WTC11 (cell line): ENCODE data around the gene CA5A. TPM values are rescaled to one million over a fixed set of nuclear protein-coding genes. Genes with fewer than 3 reads are reported as not detected.
"Not testable (repeated sequence)": the region's sequence is repeated elsewhere in the genome, so short reads cannot be mapped to it uniquely, and the experiment has no call there.

Experiments
- ATAC-seq: fragments of 200-7000 bp; cut with Tn5 transposase; 2 replicates; pipeline ENCODE4 v1.10.0; 2021; ENCODE audit warnings: mild to moderate bottlenecking, moderate library complexity
- CTCF ChIA-PET: fragments of 300-600 bp; sonication (Branson Sonifier 250); formaldehyde crosslinking; loops from one replicate; lab custom pipeline; 2021; ENCODE audit warnings: antibody characterized with exemption; lab: Charles Lee
- POLR2A ChIA-PET: fragments of 350-600 bp; sonication (Branson Sonifier 250); formaldehyde crosslinking; loops from one replicate; lab custom pipeline; 2021; ENCODE audit warnings: antibody characterized with exemption; lab: Charles Lee
- DNase-seq: peaks from one replicate; pipeline ENCODE4 v3.0.0; 2021; ENCODE audit warnings: low spot score
- H3K27ac Mint-ChIP-seq: 2 replicates; pipeline ENCODE4 v1.8.0; 2021; ENCODE audit warnings: mixed read lengths
- H3K27me3 Mint-ChIP-seq: 2 replicates; pipeline ENCODE4 v1.8.0; 2021; ENCODE audit warnings: low read depth, mild to moderate bottlenecking, moderate library complexity, mixed read lengths
- H3K36me3 Mint-ChIP-seq: 2 replicates; pipeline ENCODE4 v1.8.0; 2021; ENCODE audit warnings: mixed read lengths
- H3K4me1 Mint-ChIP-seq: 2 replicates; pipeline ENCODE4 v1.8.0; 2022; ENCODE audit warnings: mixed read lengths
- H3K4me3 Mint-ChIP-seq: 2 replicates; pipeline ENCODE4 v1.8.0; 2021; ENCODE audit warnings: mild to moderate bottlenecking, moderate library complexity, mixed read lengths
- H3K9me3 Mint-ChIP-seq: 2 replicates; pipeline ENCODE4 v1.8.0; 2021; ENCODE audit warnings: mixed read lengths
- ATF1 ChIP-seq: sonication (generic); formaldehyde crosslinking; IDR thresholded peaks from 2 replicates; pipeline ENCODE4 v1.8.1; 2023; ENCODE audit warnings: mild to moderate bottlenecking, moderate library complexity, missing genetic modification reagents
- CREM ChIP-seq: sonication (generic); formaldehyde crosslinking; IDR thresholded peaks from 2 replicates; pipeline ENCODE4 v1.8.1; 2022; ENCODE audit warnings: mild to moderate bottlenecking, missing genetic modification reagents, moderate library complexity
- ELF4 ChIP-seq: sonication (generic); formaldehyde crosslinking; IDR thresholded peaks from 2 replicates; pipeline ENCODE4 v1.8.1; 2022; ENCODE audit warnings: low read depth, mild to moderate bottlenecking, moderate library complexity, missing genetic modification reagents
- EMX1 ChIP-seq: fragments of 250-450 bp; sonication (Bioruptor Pico); IDR thresholded peaks from 2 replicates; pipeline ENCODE4 v1.8.0; 2021; ENCODE audit warnings: mild to moderate bottlenecking
- FOXK1 ChIP-seq: sonication (generic); formaldehyde crosslinking; IDR thresholded peaks from 2 replicates; pipeline ENCODE4 v1.8.0; 2022; ENCODE audit warnings: mild to moderate bottlenecking, moderate library complexity, missing genetic modification reagents
- GTF2I ChIP-seq: fragments of 250-450 bp; sonication (Bioruptor Pico); conservative IDR thresholded peaks from 2 replicates; pipeline ENCODE4 v1.4.0; 2021; ENCODE audit warnings: mild to moderate bottlenecking
- HMGA2 ChIP-seq: fragments of 250-450 bp; sonication (Bioruptor Pico); IDR thresholded peaks from 2 replicates; pipeline ENCODE4 v1.4.0; 2021; ENCODE audit warnings: mild to moderate bottlenecking, moderate library complexity
- IRF1 ChIP-seq: sonication (generic); formaldehyde crosslinking; IDR thresholded peaks from 2 replicates; pipeline ENCODE4 v1.8.0; 2023; ENCODE audit warnings: missing genetic modification reagents
- KAT7 ChIP-seq: sonication (generic); formaldehyde crosslinking; IDR thresholded peaks from 2 replicates; pipeline ENCODE4 v1.8.1; 2023; ENCODE audit warnings: missing genetic modification reagents, mild to moderate bottlenecking, borderline replicate concordance
- MLX ChIP-seq: sonication (generic); formaldehyde crosslinking; IDR thresholded peaks from 2 replicates; pipeline ENCODE4 v1.8.1; 2023; ENCODE audit warnings: mild to moderate bottlenecking, missing genetic modification reagents, moderate library complexity
- NR3C1 ChIP-seq: sonication (generic); formaldehyde crosslinking; conservative IDR thresholded peaks from 2 replicates; pipeline ENCODE4 v1.8.1; 2023; ENCODE audit warnings: low read depth, mild to moderate bottlenecking, missing genetic modification reagents
- OVOL2 ChIP-seq: fragments of 250-450 bp; sonication (Bioruptor Pico); IDR thresholded peaks from 2 replicates; pipeline ENCODE4 v1.9.0; 2021; ENCODE audit warnings: mild to moderate bottlenecking, borderline replicate concordance
- SMAD3 ChIP-seq: sonication (generic); formaldehyde crosslinking; IDR thresholded peaks from 2 replicates; pipeline ENCODE4 v1.8.0; 2022; ENCODE audit warnings: missing genetic modification reagents, mild to moderate bottlenecking, borderline replicate concordance
- SOX15 ChIP-seq: fragments of 250-450 bp; sonication (Bioruptor Pico); IDR thresholded peaks from 2 replicates; pipeline ENCODE4 v1.9.0; 2021; ENCODE audit warnings: mild to moderate bottlenecking
- TEAD4 ChIP-seq: sonication (generic); formaldehyde crosslinking; IDR thresholded peaks from 2 replicates; pipeline ENCODE4 v1.8.0; 2022; ENCODE audit warnings: mild to moderate bottlenecking, missing genetic modification reagents
- ZNF281 ChIP-seq: sonication (generic); formaldehyde crosslinking; IDR thresholded peaks from 2 replicates; pipeline ENCODE4 v1.8.0; 2023; ENCODE audit warnings: mild to moderate bottlenecking, missing genetic modification reagents
- ZNF532 ChIP-seq: fragments of 250-450 bp; sonication (Bioruptor Pico); IDR thresholded peaks from 2 replicates; pipeline ENCODE4 v1.9.0; 2021; ENCODE audit warnings: mild to moderate bottlenecking, borderline replicate concordance
- total RNA-seq: library from RNA; stranded (reverse); gene quantifications from 3 replicates; pipeline ENCODE4 v1.2.3, GENCODE V29; 2021
- TF ChIP-seq, protein P1 (sequence below): sonication (generic); formaldehyde crosslinking; IDR thresholded peaks from 2 replicates; pipeline ENCODE4 v1.8.1; 2022; ENCODE audit warnings: mild to moderate bottlenecking, missing genetic modification reagents, moderate library complexity, borderline replicate concordance
- TF ChIP-seq, protein P2 (sequence below): fragments of 250-450 bp; sonication (Bioruptor Pico); IDR thresholded peaks from 2 replicates; pipeline ENCODE4 v1.9.0; 2021; ENCODE audit warnings: mild to moderate bottlenecking
- TF ChIP-seq, protein P3 (sequence below): sonication (generic); formaldehyde crosslinking; IDR thresholded peaks from 2 replicates; pipeline ENCODE4 v1.8.1; 2022; ENCODE audit warnings: missing genetic modification reagents, borderline replicate concordance

The CA5A gene
- total RNA-seq, 1 experiment from 2014 or later, result not detected

DNA sequence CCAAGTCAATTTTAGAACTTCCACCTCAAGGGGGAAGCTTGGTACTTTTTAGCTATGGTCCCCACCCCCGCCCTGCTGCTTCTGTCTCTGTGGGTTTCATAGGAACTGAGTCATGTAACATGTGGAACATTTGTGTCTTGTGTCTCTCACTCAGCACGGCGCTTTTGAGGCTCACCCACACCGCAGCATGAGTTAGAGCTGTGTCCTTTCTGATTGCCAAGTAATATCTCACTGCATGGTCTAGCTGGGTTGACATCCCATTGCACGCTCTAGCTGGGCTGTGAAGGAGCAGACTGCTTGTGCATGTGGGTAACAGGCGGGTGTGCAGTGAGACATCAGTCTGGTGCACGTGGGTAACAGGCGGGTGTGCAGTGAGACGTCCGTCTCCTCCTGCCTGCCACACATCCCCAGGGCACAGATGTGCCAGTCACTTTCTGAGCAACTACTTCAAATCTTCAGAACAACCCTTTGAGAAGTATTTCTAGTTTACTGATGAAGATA, 40.6 kb downstream of the CA5A start:
- TF ChIP-seq SOX15 (CRISPR knock-in tag), result no peak
- TF ChIP-seq GTF2I, result no peak
- TF ChIP-seq ELF4 (CRISPR knock-in tag), result no peak
- TF ChIP-seq EMX1 (CRISPR knock-in tag), result no peak
- TF ChIP-seq OVOL2, result no peak
- Mint-ChIP-seq H3K9me3 (no peaks in the 10 kb centered on the region), H3K36me3 (no peaks in the 10 kb centered on the region), H3K27me3 (no peaks in the 10 kb centered on the region), H3K27ac (no peak overlapping the region), H3K4me3 (no peak overlapping the region), H3K4me1 (no peaks in the 10 kb centered on the region)
- ATAC-seq (no peak), DNase-seq (no peak)
- POLR2A ChIA-PET, result no interaction called here
- CTCF ChIA-PET, result interaction anchor here (1.1 to 1.2 kb wide), 2 partner anchors 24 to 117 kb away, joined by 3 to 4 read pairs; no protein-coding TSS in a partner anchor

DNA sequence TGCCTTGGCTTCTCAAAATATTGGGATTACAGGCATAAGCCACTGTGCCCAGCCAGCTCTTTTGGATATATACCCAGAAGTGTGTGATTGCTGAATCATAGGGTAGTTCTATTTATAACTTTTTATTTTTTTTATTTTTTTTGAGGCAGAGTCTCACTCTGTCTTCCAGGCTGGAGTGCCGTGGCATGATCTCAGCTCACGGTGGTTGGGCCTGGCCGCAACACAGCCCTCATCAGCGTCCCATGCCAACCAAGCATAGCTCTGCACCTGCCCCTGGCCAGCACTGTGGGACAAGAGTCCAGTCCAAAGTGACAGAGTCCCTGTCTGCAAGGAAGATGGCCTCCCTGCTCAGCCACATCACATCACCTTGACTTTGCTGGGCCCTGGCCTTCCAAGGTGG, 42.3 kb downstream of the CA5A start:
- H3K9me3 Mint-ChIP-seq, H3K36me3 Mint-ChIP-seq, CTCF ChIA-PET, H3K27me3 Mint-ChIP-seq, H3K27ac Mint-ChIP-seq, H3K4me1 Mint-ChIP-seq, ATAC-seq, H3K4me3 Mint-ChIP-seq, POLR2A ChIA-PET, DNase-seq: not testable (repeated sequence)

GRCh38 chr16:87891764-87892163, 44.6 kb downstream of the CA5A start:
- Mint-ChIP-seq H3K9me3 (peaks cover 7% of the 10 kb centered on the region), H3K36me3 (no peaks in the 10 kb centered on the region), H3K27ac (no peak overlapping the region), H3K4me1 (no peaks in the 10 kb centered on the region), H3K27me3 (no peaks in the 10 kb centered on the region), H3K4me3 (no peak overlapping the region)
- ChIA-PET CTCF (interaction anchor here (0.9 to 1.5 kb wide), 2 partner anchors 113 to 122 kb away, joined by 3 read pairs; no protein-coding TSS in a partner anchor), POLR2A (no interaction called here)
- DNase-seq, result no peak
- ATAC-seq, result no peak
- no peak for TF ChIP-seq ZNF532 (CRISPR knock-in tag)
- TF ChIP-seq, protein P1, sequence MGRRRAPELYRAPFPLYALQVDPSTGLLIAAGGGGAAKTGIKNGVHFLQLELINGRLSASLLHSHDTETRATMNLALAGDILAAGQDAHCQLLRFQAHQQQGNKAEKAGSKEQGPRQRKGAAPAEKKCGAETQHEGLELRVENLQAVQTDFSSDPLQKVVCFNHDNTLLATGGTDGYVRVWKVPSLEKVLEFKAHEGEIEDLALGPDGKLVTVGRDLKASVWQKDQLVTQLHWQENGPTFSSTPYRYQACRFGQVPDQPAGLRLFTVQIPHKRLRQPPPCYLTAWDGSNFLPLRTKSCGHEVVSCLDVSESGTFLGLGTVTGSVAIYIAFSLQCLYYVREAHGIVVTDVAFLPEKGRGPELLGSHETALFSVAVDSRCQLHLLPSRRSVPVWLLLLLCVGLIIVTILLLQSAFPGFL (CRISPR knock-in tag), result no peak
- TF ChIP-seq SMAD3, result no peak
- no peak for TF ChIP-seq HMGA2
- no peak for TF ChIP-seq KAT7
- TF ChIP-seq, protein P2, sequence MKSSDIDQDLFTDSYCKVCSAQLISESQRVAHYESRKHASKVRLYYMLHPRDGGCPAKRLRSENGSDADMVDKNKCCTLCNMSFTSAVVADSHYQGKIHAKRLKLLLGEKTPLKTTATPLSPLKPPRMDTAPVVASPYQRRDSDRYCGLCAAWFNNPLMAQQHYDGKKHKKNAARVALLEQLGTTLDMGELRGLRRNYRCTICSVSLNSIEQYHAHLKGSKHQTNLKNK, result no peak
- TF ChIP-seq ZNF281 (CRISPR knock-in tag), result no peak
- TF ChIP-seq TEAD4 (CRISPR knock-in tag), result no peak
- TF ChIP-seq FOXK1 (CRISPR knock-in tag), result no peak
- TF ChIP-seq IRF1 (CRISPR knock-in tag), result no peak
- no peak for TF ChIP-seq NR3C1
- TF ChIP-seq MLX, result no peak
- TF ChIP-seq, protein P3, sequence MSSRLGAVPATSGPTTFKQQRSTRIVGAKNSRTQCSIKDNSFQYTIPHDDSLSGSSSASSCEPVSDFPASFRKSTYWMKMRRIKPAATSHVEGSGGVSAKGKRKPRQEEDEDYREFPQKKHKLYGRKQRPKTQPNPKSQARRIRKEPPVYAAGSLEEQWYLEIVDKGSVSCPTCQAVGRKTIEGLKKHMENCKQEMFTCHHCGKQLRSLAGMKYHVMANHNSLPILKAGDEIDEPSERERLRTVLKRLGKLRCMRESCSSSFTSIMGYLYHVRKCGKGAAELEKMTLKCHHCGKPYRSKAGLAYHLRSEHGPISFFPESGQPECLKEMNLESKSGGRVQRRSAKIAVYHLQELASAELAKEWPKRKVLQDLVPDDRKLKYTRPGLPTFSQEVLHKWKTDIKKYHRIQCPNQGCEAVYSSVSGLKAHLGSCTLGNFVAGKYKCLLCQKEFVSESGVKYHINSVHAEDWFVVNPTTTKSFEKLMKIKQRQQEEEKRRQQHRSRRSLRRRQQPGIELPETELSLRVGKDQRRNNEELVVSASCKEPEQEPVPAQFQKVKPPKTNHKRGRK (CRISPR knock-in tag), result no peak
- no peak for TF ChIP-seq ATF1 (CRISPR knock-in tag)
- TF ChIP-seq CREM (CRISPR knock-in tag), result no peak
